Measurements from ENCODE around the gene ALG2.
"Not testable (repeated sequence)": the region's sequence is repeated elsewhere in the genome, so short reads cannot be mapped to it uniquely, and the experiment has no call there.

The ALG2 gene

GRCh38 chr9:99238331-99238730 is 16.6 kb upstream of the ALG2 start:
- DNase-seq, result no peak

GRCh38 chr9:99237849-99238248 is 16.1 kb upstream of the ALG2 start:
- DNase-seq, result not testable (repeated sequence)

- no peak for DNase-seq
Measured at GRCh38 chr9:99237356-99237755, 15.6 kb upstream of the ALG2 start.

- DNase-seq, result no peak
Measured at GRCh38 chr9:99235926-99236634, 14.3 kb upstream of the ALG2 start.

GRCh38 chr9:99235069-99235468 is 13.3 kb upstream of the ALG2 start:
- no peak for DNase-seq

- no peak for DNase-seq
Measured at GRCh38 chr9:99234618-99235017, 12.9 kb upstream of the ALG2 start.

GRCh38 chr9:99231711-99232110 is 10.0 kb upstream of the ALG2 start:
- peak in 2 of 51 donors; percentile 2 to 13 for DNase-seq

GRCh38 chr9:99230206-99230605 is 8.5 kb upstream of the ALG2 start:
- DNase-seq, result no peak

- no peak for DNase-seq
Measured at GRCh38 chr9:99226054-99226453, 4.3 kb upstream of the ALG2 start.

- DNase-seq, result no peak
Measured at GRCh38 chr9:99224445-99224844, 2.7 kb upstream of the ALG2 start.

GRCh38 chr9:99222416-99223270 is 901 bp upstream of the ALG2 start:
- DNase-seq, result peak in 1 of 51 donors; percentile 56

- no peak for DNase-seq
Measured at GRCh38 chr9:99221266-99221620, 499 bp downstream of the ALG2 start.

- no peak for DNase-seq
Measured at GRCh38 chr9:99220011-99220410, 1.7 kb downstream of the ALG2 start.

GRCh38 chr9:99216073-99216472 is 5.7 kb downstream of the ALG2 start:
- no peak for DNase-seq

GRCh38 chr9:99213197-99213596 is 8.5 kb downstream of the ALG2 start:
- no peak for DNase-seq

GRCh38 chr9:99211746-99212145 is 10.0 kb downstream of the ALG2 start:
- DNase-seq, result no peak

- DNase-seq, result no peak
Measured at GRCh38 chr9:99210572-99210971, 11.2 kb downstream of the ALG2 start.

- DNase-seq, result no peak
Measured at GRCh38 chr9:99201603-99202002, 20.1 kb downstream of the ALG2 start.

GRCh38 chr9:99199938-99200539 is 21.7 kb downstream of the ALG2 start:
- no peak for DNase-seq

GRCh38 chr9:99197987-99198386 is 23.8 kb downstream of the ALG2 start:
- DNase-seq, result peak in 2 of 51 donors; percentile 8 to 12

GRCh38 chr9:99197124-99197630 is 24.6 kb downstream of the ALG2 start:
- no peak for DNase-seq

- not testable (repeated sequence) for DNase-seq
Measured at GRCh38 chr9:99196484-99196883, 25.3 kb downstream of the ALG2 start.

Measured in hypothalamus (tissue), 51 donors.